Epithelial cell of esophagus (primary cell): Measurements from ENCODE around the gene SGSH.

ENCODE experiments used
- DNase-seq: peaks from one replicate; pipeline ENCODE4 v3.0.0; 2010; ENCODE audit warnings: low read depth
- H3K4me3 ChIP-seq: 2 replicates; pipeline ENCODE4 v1.5.1; 2011; ENCODE audit warnings: mild to moderate bottlenecking, low read length, control low read depth
- TF ChIP-seq, protein P1 (sequence below): IDR thresholded peaks from 2 replicates; pipeline ENCODE4 v1.5.1; 2011; ENCODE audit warnings: low read depth, mild to moderate bottlenecking, low read length, control low read depth, inconsistent platforms; ENCODE audit not compliant: insufficient read depth; ENCODE audit errors: missing control alignments

SGSH gene

DNA sequence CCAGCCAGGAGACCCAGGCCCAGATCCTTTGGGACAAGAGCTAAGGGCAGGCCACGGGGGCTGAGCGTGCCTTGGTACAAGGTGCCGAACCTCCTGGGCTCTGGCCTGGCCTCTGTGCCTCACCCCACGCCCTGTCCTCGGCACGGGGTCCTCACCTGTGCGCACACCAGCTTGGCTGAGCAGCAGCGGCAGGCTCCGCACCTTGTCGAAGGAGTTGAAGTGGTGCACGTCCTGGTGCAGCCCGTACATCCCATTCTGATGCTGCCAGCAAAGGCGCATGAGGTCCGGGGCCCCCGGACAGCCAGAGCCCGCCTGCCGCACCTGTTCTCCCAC is 5.3 kb downstream of the SGSH start:
- no peak for DNase-seq
- TF ChIP-seq, protein P1, sequence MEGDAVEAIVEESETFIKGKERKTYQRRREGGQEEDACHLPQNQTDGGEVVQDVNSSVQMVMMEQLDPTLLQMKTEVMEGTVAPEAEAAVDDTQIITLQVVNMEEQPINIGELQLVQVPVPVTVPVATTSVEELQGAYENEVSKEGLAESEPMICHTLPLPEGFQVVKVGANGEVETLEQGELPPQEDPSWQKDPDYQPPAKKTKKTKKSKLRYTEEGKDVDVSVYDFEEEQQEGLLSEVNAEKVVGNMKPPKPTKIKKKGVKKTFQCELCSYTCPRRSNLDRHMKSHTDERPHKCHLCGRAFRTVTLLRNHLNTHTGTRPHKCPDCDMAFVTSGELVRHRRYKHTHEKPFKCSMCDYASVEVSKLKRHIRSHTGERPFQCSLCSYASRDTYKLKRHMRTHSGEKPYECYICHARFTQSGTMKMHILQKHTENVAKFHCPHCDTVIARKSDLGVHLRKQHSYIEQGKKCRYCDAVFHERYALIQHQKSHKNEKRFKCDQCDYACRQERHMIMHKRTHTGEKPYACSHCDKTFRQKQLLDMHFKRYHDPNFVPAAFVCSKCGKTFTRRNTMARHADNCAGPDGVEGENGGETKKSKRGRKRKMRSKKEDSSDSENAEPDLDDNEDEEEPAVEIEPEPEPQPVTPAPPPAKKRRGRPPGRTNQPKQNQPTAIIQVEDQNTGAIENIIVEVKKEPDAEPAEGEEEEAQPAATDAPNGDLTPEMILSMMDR: no peak
- H3K4me3 ChIP-seq: no peak overlapping the region

DNA sequence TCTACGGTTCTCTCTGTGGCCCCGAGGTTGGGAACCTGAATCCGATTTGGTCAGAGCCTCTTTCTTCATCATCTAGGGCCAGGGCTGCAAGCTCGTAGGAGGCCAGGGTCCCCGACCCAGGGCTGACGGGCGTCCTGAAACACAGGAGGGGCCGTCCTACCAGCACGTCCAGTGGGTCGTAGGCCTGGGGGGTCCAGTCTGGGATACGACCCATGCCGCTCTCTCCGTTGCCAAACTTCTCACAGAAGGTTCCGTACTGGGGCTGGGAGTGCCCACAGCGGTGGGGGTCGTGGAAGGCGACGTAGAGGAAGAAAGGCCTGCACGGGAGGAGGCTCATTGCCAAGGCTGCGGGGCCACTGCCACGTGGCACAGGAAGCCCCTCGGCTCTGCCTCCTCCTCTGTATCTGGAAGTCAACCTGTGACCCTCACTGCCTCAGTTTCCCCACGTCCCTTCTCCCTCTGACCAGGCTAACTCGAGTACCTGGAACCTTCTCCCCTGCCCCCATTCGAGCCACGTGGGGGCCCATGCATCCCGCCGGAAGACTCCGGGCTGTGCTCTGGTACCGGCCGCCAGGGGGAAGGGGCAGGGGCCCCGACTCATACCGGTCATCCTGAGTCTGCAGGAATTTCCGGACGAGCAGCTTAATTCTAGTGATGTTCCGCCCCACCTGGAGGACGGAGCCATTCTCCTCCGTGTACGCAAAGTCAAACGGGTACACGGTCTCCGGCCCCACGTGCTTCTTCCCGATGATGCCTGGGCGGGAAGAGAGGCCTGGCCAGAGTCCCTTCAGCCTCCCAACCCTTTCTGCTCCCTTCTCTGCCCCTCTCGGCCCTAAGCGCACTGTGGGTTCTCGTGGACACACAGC is 5.9 kb downstream of the SGSH start:
- H3K4me3 ChIP-seq: no peak overlapping the region
- DNase-seq: no peak
- TF ChIP-seq, protein P1: no peak

DNA sequence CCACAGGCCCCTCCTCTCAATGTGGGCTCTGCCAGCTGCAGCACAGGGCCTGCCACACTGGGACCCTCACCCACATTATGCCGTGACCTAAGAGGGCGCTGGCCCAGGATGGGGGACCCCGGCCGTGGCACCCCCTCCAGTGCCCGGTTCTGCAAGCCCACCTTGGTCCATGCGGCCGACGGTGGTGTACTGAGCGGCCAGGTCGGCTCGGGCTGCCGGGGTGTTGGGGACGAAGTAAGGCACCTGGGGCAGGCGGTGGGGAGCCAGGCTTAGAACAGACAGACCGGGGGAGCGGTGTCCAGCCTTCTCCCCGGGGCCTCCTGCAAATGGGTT is 6.5 kb downstream of the SGSH start:
- TF ChIP-seq, protein P1: no peak
- H3K4me3 ChIP-seq: no peak overlapping the region
- DNase-seq: no peak

DNA sequence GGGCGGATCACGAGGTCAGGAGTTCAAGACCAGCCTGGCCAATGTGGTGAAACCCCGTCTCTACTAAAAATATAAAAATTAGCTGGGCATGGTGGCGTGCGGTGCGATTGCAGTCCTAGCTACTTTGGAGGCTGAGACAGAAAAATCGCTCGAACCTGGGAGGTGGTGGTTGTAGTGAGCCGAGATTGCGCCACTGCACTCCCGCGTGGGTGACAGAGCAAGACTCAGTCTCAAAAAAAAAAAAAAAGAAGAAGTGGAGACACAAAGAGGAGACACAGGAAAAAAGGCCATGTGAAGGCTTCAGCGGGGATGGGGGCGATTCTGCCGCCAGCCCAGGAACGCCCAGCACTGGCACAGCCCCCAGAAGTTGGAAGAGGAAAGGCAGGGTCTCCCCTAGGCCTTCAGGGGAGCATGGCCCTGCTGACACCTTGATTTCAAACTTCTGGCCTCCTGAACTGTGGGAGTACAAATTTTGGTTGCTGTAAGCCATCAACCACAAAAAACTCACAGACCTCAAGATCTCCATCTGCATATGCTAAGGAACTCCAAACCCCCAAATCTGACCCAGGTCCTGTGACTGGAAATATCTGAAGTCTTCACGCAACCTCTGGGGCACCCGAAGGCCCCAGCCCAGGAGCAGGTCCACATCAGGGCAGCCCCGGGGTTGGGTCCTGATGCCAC is 7.0 kb downstream of the SGSH start:
- DNase-seq: no peak
- TF ChIP-seq, protein P1: no peak
- no peak overlapping the region for H3K4me3 ChIP-seq

DNA sequence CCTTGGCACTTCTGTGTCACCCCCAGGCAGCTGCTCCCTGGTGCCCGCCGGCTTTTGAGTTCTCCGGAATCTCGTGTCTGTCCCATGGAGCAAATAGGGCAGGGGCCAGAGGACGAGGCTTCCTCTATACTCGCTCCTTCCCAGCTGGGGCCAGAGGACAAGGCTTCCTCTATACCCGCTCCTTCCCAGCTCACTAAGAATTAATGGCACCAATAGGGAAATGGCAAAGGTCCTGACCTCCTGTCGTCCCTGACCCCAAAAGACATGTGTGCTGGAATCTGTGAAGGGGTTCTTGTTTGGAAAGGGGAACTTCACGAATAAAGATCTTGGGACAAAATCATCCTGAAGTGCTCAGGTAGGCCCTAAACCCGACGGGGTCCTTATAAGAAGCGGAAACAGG is 7.6 kb downstream of the SGSH start:
- H3K4me3 ChIP-seq: no peak overlapping the region
- TF ChIP-seq, protein P1: no peak
- no peak for DNase-seq

DNA sequence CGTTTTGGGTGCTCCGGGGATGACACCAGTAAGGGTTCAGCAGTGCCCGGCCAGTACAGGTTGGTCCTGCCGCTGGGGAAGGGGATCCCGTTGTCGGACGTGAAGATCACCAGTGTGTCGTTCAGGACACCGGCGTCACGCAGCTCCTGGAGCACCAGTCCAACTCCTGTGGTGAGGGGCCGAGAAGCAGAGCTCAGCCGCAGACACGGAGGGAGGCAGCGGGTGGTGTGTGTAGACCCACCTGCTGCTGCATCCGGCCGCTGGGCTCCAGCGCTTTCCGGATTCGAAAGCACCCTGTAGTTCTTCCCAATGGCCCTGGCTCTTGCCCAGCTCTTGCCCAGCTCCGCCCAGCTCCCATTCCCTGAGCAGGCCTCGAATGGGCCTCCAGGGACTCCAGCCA is 8.0 kb downstream of the SGSH start:
- H3K4me3 ChIP-seq: no peak overlapping the region
- DNase-seq: no peak
- TF ChIP-seq, protein P1: no peak
